Activated CD4-positive, CD25-positive, alpha-beta regulatory T cell (primary cell): ENCODE results near the gene RGL3.
"Not testable (repeated sequence)": the region's sequence is repeated elsewhere in the genome, so short reads cannot be mapped to it uniquely, and the experiment has no call there.

Experiments
- DNase-seq, 4 experiments: peaks; one replicate each; lab custom pipeline; 2025; lab: John Stamatoyannopoulos, UW

RGL3 gene

DNA sequence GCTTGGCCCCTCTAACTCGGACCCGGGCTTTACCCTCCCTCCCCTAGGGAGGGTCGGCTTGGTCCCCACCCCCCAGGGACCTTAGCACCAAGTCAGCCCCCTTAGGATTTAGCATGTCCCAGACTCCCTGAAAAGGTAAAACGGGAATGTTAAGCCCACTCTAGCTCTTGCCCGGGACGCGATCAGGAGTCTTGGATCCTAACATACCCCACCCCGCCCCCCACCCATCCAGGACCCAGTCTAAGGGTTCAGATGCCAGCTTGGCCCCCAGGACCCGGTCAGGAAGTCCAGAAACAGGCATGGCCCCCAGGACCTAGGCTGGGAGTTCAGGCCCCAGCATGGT lies 35.4 kb downstream of the RGL3 start:
- no peak for DNase-seq

- DNase-seq: peak in 1 of 4 experiments; percentile 17
These were observed 36.0 kb downstream of the RGL3 start for GRCh38 chr19:11382898-11383705.

DNA sequence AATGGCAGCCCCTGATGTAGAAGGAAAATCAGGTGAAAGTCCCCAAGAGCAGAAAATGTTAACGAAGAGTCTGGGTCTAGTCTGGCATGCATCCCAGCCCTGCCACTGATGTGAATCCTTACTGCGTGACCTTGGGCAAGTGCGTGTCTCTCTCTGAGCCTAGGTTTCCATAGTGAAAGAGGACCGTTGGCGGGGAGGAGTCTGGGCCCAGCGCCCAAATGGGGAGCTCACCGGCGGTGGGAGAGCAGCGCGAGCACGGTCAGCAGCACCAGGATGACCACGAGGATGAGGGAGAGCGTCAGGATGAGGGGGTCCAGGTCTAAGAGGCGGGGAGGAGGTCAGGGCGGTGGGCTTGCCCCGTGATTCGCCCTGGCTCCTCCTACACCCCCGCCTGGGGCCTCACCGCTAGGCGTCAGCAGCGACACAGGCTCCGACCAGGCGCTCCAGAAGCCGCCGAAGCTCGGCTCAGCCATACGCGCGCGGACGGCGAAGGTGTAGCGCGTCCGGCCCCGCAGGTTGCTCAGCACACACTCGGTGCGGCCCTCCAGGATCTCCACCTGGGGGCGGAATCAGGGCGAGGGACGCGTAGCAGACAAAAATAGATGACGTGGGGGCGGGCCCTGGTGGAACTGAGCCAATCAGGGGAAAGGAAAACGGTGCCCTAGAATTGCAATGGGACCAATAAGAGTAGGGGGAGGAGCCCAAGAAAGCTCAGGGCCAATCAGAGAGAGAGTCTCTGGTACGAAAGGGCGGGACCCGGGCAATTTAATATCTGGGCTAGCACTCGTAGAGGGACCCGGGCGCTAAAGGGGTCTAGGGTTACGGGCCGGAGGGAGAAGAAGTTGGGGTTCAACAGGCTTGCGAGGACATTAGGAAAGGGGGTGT lies 38.2 kb downstream of the RGL3 start:
- DNase-seq: peak; percentile 81 to 95 (median 93)

DNA sequence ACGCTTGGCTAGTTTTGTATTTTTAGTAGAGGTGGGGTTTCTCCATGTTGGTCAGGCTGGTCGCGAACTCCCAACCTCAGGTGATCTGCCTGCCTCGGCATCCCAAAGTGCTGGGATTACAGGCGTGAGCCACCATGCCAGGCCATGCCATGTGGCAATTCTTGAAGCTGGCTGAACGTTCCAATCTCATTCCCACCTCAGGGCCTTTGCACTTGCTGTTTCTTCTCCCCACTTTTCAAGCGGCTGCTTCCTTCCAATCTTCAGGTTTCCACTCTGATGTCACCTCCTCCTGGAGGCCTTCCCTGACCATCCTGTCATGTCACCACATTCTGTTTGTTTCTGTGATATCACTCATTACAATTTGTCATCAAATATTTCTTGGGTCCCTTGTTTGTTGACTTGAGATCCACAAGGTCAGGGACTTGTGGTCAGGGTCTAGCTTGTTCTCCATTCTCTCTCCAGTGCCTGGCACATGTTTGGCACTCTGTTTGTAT lies 39.2 kb downstream of the RGL3 start:
- no peak for DNase-seq

GRCh38 chr19:11379269-11379845 lies 39.8 kb downstream of the RGL3 start:
- not testable (repeated sequence) for DNase-seq

- DNase-seq: no peak
These were observed 40.6 kb downstream of the RGL3 start for GRCh38 chr19:11378319-11379189.

- no peak for DNase-seq
These were observed 41.4 kb downstream of the RGL3 start for GRCh38 chr19:11377756-11378155.

GRCh38 chr19:11377237-11377636 lies 41.9 kb downstream of the RGL3 start:
- no peak for DNase-seq

- peak in 3 of 4 experiments; percentile 32 to 73 (median 66) for DNase-seq
These were observed 43.8 kb downstream of the RGL3 start for GRCh38 chr19:11375143-11375948.

DNA sequence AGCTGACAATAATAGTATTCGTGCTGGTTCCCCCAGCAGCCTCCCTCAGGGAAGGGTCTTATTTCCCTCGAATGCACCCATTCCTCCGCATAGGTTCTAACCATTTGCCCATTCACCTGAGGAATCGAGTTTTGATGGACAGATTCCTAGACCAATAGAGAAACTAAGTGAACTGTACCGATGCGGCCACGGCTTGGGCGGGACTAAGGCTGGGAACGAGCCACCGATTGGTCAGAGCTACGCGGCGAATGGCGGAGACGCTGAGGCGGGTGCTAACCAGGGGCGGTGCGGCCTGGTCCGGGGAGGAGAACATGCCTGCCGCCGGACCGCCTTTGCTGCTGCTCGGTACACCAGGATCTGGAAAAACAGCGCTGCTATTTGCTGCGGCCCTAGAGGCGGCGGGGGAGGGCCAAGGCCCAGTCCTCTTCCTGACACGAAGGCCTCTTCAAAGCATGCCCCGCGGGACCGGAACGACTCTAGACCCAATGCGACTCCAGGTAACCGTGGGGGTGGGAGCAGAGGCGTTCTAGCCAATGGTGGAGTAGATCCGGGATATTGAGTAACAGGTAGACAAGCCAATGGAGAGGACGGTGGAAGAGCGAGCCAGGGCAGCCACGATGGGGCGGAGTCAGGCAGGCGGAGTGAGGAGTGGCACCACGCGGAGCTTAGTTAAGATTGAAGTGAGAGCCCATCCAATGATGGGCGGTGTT lies 44.5 kb downstream of the RGL3 start, which contains the start of gene SWSAP1:
Gene SWSAP1 (plus strand): TSS at position 234 of the 710 bp plus-strand sequence. CDS start 15 bp downstream, at position 249.
- peak; percentile 90 to 95 (median 92) for DNase-seq

- no peak for DNase-seq
These were observed 45.2 kb downstream of the RGL3 start for GRCh38 chr19:11373885-11374432.

- no peak for DNase-seq
These were observed 45.8 kb downstream of the RGL3 start for GRCh38 chr19:11373166-11373884.

- DNase-seq: no peak
These were observed 48.4 kb downstream of the RGL3 start for GRCh38 chr19:11370744-11371143.

DNA sequence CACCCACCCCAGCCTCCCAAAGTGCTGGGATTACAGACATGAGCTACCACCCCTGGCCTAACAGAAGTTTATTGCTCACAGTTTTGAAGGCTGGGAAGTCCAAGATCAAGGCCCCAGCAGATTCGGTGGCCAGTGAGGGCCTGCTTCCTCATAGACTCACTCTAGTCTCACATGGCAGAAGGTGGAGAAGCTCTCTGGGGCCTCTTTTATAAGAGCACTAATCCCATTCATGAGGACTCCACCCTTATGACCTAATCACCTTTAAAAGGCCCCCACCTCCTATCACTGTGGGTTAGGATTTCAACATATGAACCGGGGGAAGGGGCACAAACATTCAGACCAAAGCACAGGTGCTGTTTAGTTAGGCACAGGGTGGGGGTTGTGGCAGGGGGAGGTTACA lies 51.6 kb downstream of the RGL3 start:
- no peak for DNase-seq

- DNase-seq: no peak
These were observed 53.5 kb downstream of the RGL3 start for GRCh38 chr19:11365557-11366117.

- no peak for DNase-seq
These were observed 54.2 kb downstream of the RGL3 start for GRCh38 chr19:11364935-11365334.

GRCh38 chr19:11364296-11364904 lies 54.7 kb downstream of the RGL3 start:
- no peak for DNase-seq

DNA sequence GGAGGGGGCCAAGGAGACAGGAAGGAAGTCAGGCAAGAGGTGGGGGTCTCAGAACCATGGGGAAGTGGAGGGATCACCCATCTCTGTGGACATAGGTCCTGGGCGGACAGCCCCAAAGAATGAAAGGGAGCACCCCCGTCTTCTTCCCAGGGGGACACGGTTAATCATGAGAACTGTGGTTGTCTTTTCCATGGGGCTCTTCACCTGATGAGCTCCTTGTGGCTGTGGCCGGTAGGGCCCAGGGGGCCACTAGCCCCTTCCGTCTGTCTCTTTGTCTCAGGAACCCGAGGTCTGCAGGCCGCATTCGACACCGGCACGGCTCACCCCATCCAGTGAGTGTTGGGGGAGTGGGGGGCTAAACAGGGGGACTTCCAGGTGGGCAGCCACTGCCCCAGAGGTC lies 55.2 kb downstream of the RGL3 start:
- no peak for DNase-seq
